Activated CD8-positive, alpha-beta memory T cell treated with anti-CD3 and anti-CD28 coated beads, Interleukin-2, amount 50 U/mL, for 48 hours (primary cell): ENCODE results near the gene UBTF.

Experiments used
- DNase-seq: peaks from one replicate; pipeline ENCODE4 v3.0.0-alpha.2; 2020

Gene UBTF

GRCh38 chr17:44213403-44214229 lies 5.9 kb downstream of the UBTF start:
- no peak for DNase-seq

GRCh38 chr17:44212507-44213402 lies 6.7 kb downstream of the UBTF start:
- DNase-seq = no peak

DNA sequence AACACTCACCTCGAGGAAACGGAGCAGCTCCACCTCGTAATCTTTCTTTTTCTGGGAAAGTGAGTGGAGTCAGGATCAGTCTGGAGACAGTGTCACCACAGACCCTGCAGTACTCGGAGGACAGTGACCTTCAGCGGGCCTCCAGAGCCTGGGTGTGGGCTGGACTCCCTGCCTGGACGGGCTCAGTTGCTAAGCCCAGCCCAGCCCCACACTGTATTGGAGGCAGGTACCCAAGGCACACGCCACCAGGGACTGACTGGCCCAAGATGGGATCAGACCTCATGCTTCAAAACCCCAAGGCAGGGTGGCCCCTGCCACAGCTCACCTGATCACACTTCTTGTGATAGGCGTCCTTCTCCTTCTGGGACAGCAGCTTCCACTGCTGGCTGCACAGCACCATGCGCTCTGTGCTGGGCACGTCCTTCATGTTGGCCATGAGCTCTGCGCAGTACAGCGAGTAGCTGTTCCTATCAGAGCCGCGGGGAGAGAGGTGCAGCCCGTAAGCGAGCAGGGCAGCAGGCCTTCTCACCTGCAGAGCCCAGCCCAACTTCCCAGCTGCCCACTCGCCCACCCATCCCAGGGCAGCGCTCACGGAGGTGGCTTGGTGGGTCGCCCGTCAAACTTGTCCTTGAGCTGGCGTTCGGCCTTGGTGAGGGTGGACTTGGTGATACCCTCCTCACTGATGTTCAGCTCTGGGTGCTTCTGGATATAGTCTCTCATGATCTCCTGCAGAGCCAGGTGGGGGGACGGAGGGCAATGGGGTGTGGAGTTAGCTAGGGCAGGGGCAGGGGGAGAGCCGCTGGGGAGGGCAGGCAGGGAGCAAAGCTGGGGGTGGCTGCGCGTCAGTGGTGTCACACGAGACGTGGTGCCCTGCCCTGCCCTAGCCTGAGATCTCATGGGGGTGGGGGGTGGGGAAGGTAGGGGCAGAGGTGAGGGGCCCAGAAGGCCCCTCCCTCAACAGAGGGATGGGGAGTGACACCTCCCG lies 7.9 kb downstream of the UBTF start:
- no peak for DNase-seq

GRCh38 chr17:44210342-44211192 lies 8.9 kb downstream of the UBTF start:
- DNase-seq = peak; percentile 98

DNA sequence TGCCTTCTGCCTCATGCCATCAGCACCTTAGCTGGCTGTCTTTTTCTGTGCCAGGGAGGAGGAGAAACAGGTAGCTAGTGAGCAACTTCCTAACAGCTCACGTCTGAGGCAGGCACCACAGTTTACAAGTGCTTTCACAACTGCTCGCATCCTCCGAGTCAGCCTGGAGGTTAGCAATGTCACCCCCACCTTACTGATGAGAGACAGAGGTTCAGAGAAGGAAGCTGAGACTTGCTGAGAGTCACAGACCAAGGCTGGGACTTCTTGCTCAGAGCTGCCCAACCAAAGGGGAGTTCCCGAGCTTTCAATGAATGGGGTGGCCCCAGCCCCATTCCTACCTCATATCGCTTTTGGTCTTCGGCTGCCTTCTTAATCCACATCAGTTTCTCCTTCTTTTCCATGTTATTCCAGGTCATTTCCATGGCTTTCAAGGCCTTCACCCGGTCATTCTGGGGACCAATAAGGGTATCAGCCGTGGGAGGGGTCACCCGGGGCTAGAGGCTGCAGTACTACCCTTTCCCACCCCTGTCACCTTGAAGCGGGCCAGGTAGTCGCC lies 9.6 kb downstream of the UBTF start:
- peak; percentile 73 for DNase-seq

DNA sequence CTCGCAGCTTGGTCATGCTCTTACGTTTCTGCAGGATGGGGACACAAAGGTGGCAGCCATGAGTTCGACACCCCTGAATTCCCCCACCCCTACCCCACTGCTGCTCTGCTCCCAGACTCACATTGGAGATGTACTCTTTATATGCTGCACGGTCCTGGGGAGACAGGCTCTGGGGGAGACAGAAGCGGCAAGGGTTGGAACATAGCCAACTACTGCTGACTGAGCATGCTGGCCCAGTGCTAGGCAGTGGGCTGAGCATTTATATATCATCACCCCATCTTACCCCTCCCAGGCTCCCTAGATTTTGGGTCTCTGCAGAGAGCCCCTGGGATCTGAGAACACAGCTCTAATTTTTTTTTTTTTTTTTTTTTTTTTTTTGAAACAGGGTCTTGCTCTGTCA lies 11.7 kb downstream of the UBTF start:
- no peak for DNase-seq

DNA sequence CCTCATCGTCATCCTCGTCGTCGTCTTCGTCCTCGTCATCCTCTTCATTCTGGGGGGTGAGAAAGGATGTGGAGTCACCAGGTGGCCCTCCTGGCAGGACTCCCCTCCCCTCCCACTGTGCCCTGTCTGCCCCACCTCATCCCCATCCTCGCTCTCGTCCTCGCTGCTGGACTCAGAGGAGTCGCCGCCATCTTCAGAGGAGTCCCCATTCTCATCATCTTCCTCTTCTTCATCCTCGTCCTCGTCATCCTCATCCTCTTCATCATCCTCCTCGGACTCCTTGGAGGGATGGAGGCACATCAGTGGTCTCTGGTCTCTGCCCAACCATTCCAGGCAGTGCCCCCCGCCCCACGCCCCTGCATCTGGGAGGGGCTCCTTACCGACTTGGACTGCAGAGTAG lies 12.2 kb downstream of the UBTF start:
- DNase-seq = no peak

- no peak for DNase-seq
These were observed 12.7 kb downstream of the UBTF start for GRCh38 chr17:44206825-44207155.

- no peak for DNase-seq
These were observed 13.3 kb downstream of the UBTF start for GRCh38 chr17:44205962-44206824.

GRCh38 chr17:44204441-44204882 lies 15.0 kb downstream of the UBTF start:
- no peak for DNase-seq

- peak; percentile 70 for DNase-seq
These were observed 15.6 kb downstream of the UBTF start for GRCh38 chr17:44203731-44204440.

DNA sequence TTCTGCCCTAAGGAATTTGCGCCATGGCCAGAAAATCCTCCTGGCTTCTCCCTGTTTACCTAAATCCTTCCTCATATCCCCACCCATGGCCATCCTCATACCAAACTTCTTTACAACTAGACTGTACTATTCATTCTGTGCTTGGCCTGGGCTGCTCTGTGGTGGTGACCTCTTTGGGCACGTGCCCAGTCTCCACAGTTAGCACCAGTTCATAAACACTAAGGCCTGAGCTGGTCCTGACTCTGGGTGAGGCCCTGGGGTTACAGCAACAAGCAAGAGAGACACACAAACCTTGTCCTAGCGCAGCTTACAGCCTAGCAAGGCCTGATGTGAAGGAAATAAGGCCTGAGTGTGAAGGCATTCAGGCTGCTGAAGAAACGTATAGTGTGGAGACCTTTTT lies 16.7 kb downstream of the UBTF start:
- no peak for DNase-seq

DNA sequence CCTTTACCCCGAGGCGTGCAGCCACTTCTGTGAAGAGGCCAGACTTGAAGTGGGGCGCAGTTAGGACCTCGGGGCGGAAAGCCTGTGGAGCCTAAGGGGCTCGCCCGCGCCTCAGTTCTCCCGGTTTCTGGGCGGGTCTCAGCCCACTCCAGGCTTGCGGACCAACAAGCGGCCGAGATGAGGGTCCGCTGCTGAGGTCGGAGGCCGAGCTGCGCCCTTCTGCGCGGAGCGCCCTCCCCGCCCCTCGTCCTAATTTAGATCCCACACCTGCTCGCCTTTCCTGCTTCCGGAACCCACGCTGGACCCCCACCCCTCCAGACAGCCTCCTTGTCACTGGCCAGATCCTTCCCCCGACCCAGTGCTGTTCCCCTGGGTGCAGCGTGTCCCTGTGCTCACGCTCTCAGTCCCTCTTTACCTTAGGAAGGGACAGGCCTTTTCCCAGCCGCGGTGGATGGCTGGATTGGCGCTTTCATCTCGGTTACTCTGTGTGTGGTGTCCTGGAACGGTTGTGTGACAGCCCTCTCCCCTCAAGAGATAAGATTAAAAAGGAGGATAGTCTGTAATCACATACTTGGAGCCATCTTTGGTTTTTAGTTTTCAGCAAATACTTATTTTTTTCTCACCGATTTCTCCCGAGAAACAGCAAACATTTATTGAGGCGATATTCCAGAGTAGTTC lies 18.9 kb downstream of the UBTF start:
- no peak for DNase-seq

DNA sequence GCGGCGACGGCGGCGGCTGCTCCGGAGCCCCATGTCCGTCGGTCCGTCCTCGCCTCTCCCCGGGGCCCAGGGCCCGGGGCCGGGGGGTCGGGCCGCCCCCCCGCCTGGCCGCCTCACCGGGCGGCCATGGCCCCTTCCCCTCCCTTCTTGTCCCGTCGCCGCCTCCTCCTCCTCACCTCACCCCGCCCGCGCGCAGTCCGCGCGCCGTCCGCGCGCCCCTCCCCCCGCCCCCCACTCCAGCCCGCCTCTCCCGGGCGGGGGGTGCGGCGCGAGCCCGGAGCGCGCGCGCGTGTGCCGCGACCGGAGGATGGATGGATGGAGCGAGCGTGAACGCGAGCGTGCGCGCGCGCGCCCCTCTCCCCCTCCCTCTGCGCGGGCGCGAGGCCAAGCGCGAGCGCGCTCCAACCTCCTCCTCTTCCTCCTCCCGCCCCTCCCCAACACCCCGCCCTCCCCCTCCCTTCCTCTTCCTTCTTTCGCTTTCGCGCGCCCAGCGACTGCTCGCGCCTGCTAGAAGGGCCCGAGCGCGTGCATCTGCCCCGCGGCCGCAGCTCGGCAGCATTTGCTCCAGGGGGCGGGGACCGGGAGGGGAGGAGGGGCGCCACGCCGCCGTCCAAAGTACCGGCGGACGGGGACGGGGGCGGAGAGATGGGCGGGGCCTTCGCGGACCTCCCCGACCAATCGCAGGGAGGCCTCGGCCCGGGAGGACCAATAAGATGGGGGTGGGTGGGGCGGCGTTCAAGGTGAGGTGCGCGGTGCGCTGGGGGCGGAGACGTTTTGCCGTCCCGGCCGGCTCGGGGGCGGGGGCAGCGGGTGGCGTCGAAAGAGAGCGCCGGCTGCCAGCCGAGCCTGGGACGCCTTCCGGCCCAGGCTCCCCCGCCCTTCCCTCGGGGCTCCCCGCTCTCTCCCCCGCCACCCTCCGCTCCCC lies 19.7 kb downstream of the UBTF start, which contains the start of gene ATXN7L3:
TSS of gene ATXN7L3 (minus strand) at position 332 of the 925 bp plus-strand sequence. CDS start 1,814 bp downstream, outside the sequence.
- DNase-seq = peak; percentile 99

- peak; percentile 75 for DNase-seq
These were observed 20.5 kb downstream of the UBTF start for GRCh38 chr17:44198721-44199552.

DNA sequence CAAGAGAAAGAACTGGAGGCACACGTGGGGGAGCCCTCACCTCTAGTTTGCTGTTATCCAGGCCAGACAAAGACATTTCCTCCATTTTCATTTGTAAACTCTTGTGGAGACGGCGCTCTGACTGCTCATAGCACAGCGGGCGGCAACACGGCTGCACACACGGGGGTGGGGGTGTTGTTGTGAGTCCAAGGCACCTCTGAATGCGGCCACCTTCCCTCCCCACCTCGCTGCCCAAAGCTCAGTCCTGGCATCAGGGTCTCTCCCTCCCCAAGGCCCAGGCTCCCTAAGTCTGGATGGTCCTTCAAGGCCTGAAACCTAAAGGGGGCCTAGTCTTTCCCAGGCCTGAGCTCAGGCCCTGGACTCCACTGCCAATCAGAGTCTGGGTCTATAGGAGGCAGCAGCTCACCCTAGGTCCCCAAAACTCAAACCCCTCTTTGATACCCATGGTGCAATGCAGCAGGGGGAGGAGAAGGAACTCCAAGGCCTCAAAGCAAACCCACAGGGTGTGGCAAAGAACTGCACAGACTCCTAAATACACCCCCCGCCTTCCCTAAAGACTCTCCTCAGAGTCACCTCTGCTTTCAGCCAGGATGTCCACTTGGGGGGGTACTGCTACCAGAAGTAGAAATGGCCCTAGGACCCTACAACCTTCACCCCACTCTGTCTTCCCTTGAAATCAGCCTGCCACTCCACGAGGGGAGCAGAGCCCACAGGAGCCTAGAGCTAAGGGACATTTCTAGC lies 21.3 kb downstream of the UBTF start:
- no peak for DNase-seq
